ENCODE data around the gene FILIP1. TPM values are rescaled to one million over a fixed set of nuclear protein-coding genes. Genes with fewer than 3 reads are reported as not detected.

The FILIP1 gene
- total RNA-seq, 1 experiment from 2014 or later: not detected

- BruUV-seq (replicated peaks): no TSS peak
Observed at GRCh38 chr6:75282706-75283105, 210.9 kb downstream of the FILIP1 start.

GRCh38 chr6:75281653-75282052 lies 211.9 kb downstream of the FILIP1 start:
- H3K4me2 ChIP-seq (ENCODE audit: low read length): peak overlapping the region; percentile 91
- no peaks in the 10 kb centered on the region for H3K36me3 ChIP-seq (ENCODE audit: low read depth, low read length)
- H3K27me3 ChIP-seq (ENCODE audit: low read length): no peaks in the 10 kb centered on the region
- no peak for ATAC-seq
- no peak overlapping the region for H3K27ac ChIP-seq (ENCODE audit: low read length)
- intact Hi-C loops (cut with micrococcal nuclease): loop anchor here (5.0 kb wide), 1 partner anchor 39 kb away; the partner anchor contains the start of gene COX7A2
- H3K79me2 ChIP-seq (ENCODE audit: low read length): peaks cover 79% of the 10 kb centered on the region
- TF ChIP-seq EZH2 (IDR thresholded peaks at IDR 0.05; ENCODE audit: low read length, unreplicated experiment): no peak
- TF ChIP-seq EZH2phosphoT487 (IDR thresholded peaks at IDR 0.05; ENCODE audit: borderline replicate concordance, low read length): no peak
- TF ChIP-seq CTCF (conservative IDR thresholded peaks at IDR 0.05; ENCODE audit: low read depth, low read length): no peak
- POLR2A ChIA-PET (ENCODE audit: unreplicated experiment): no interaction called here
- no TSS peak for BruUV-seq (replicated peaks)
- peak overlapping the region; percentile 61 for H3K4me3 ChIP-seq (ENCODE audit: low read length)
- H3F3A ChIP-seq (ENCODE audit: low read length, unreplicated experiment): no peaks in the 10 kb centered on the region
- H4K20me1 ChIP-seq (ENCODE audit: low read length): 0 out of 2 replicates have a peak, but pooled peaks cover 4% of the 10 kb centered on the region
- CTCF ChIA-PET: no interaction called here
- H3K9me3 ChIP-seq (ENCODE audit: low read length): no peaks in the 10 kb centered on the region
- H3K9ac ChIP-seq (ENCODE audit: low read length): peak overlapping the region; percentile 90
- no peak overlapping the region for H2AFZ ChIP-seq (ENCODE audit: low read length)
- no peak for DNase-seq
- H3K4me1 ChIP-seq (ENCODE audit: insufficient read depth, low read length): peaks cover 40% of the 10 kb centered on the region
- H3K9me2 ChIP-seq (replicated peaks; ENCODE audit: low read length): no peaks in the 10 kb centered on the region

More at GRCh38 chr6:75282706-75283105, 210.9 kb downstream of the FILIP1 start:
- CTCF ChIA-PET: no interaction called here
- intact Hi-C loops (cut with micrococcal nuclease): loop anchor here (5.0 kb wide), 1 partner anchor 40 kb away; the partner anchor contains the start of gene COX7A2
- H3F3A ChIP-seq (ENCODE audit: low read length, unreplicated experiment): no peaks in the 10 kb centered on the region
- no peaks in the 10 kb centered on the region for H3K27me3 ChIP-seq (ENCODE audit: low read length)
- H3K9me3 ChIP-seq (ENCODE audit: low read length): no peaks in the 10 kb centered on the region
- DNase-seq (peak; percentile 23), ATAC-seq (no peak)
- POLR2A ChIA-PET (ENCODE audit: unreplicated experiment): no interaction called here
- no peak overlapping the region for H2AFZ ChIP-seq (ENCODE audit: low read length)
- H3K79me2 ChIP-seq (ENCODE audit: low read length): peaks cover 70% of the 10 kb centered on the region
- no peaks in the 10 kb centered on the region for H3K36me3 ChIP-seq (ENCODE audit: low read depth, low read length)
- TF ChIP-seq CTCF (conservative IDR thresholded peaks at IDR 0.05; ENCODE audit: low read depth, low read length) (no peak), EZH2phosphoT487 (IDR thresholded peaks at IDR 0.05; ENCODE audit: borderline replicate concordance, low read length) (no peak), EZH2 (IDR thresholded peaks at IDR 0.05; ENCODE audit: low read length, unreplicated experiment) (no peak)
- peaks cover 36% of the 10 kb centered on the region for H3K4me1 ChIP-seq (ENCODE audit: insufficient read depth, low read length)
- peak overlapping the region; percentile 84 for H3K4me3 ChIP-seq (ENCODE audit: low read length)
- no peaks in the 10 kb centered on the region for H3K9me2 ChIP-seq (replicated peaks; ENCODE audit: low read length)
- H3K27ac ChIP-seq (ENCODE audit: low read length): no peak overlapping the region
- peak overlapping the region; percentile 90 for H3K9ac ChIP-seq (ENCODE audit: low read length)
- peak overlapping the region; percentile 91 for H3K4me2 ChIP-seq (ENCODE audit: low read length)
- 0 out of 2 replicates have a peak, but pooled peaks cover 4% of the 10 kb centered on the region for H4K20me1 ChIP-seq (ENCODE audit: low read length)

- CTCF ChIA-PET: no interaction called here
- no peak overlapping the region for H3K27ac ChIP-seq (ENCODE audit: low read length)
- POLR2A ChIA-PET (ENCODE audit: unreplicated experiment): no interaction called here
- no peaks in the 10 kb centered on the region for H3F3A ChIP-seq (ENCODE audit: low read length, unreplicated experiment)
- peaks cover 91% of the 10 kb centered on the region for H3K79me2 ChIP-seq (ENCODE audit: low read length)
- peak overlapping the region; percentile 91 for H3K4me2 ChIP-seq (ENCODE audit: low read length)
- no peak for DNase-seq
- H3K9me3 ChIP-seq (ENCODE audit: low read length): no peaks in the 10 kb centered on the region
- H3K9ac ChIP-seq (ENCODE audit: low read length): no peak overlapping the region; the same call in 1 of the 2 replicates
- no TSS peak for BruUV-seq (replicated peaks)
- peaks cover 54% of the 10 kb centered on the region for H3K4me1 ChIP-seq (ENCODE audit: insufficient read depth, low read length)
- 0 out of 2 replicates have a peak, but pooled peaks cover 7% of the 10 kb centered on the region for H4K20me1 ChIP-seq (ENCODE audit: low read length)
- no peaks in the 10 kb centered on the region for H3K27me3 ChIP-seq (ENCODE audit: low read length)
- no peak overlapping the region for H2AFZ ChIP-seq (ENCODE audit: low read length)
- no peaks in the 10 kb centered on the region for H3K9me2 ChIP-seq (replicated peaks; ENCODE audit: low read length)
- no peak for ATAC-seq
- H3K4me3 ChIP-seq (ENCODE audit: low read length): peak overlapping the region; percentile 13; the same call in 1 of the 2 replicates
- intact Hi-C loops (cut with micrococcal nuclease): loop anchor here (5.0 kb wide), 1 partner anchor 38 kb away; the partner anchor contains the start of gene COX7A2
- H3K36me3 ChIP-seq (ENCODE audit: low read depth, low read length): no peaks in the 10 kb centered on the region
- TF ChIP-seq CTCF (conservative IDR thresholded peaks at IDR 0.05; ENCODE audit: low read depth, low read length) (no peak), EZH2phosphoT487 (IDR thresholded peaks at IDR 0.05; ENCODE audit: borderline replicate concordance, low read length) (no peak), EZH2 (IDR thresholded peaks at IDR 0.05; ENCODE audit: low read length, unreplicated experiment) (no peak)
Observed at GRCh38 chr6:75280131-75280855, 213.3 kb downstream of the FILIP1 start.
